ENCODE measurements around the gene LPAR1.
"Not testable (repeated sequence)": the region's sequence is repeated elsewhere in the genome, so short reads cannot be mapped to it uniquely, and the experiment has no call there.

The LPAR1 gene

DNA sequence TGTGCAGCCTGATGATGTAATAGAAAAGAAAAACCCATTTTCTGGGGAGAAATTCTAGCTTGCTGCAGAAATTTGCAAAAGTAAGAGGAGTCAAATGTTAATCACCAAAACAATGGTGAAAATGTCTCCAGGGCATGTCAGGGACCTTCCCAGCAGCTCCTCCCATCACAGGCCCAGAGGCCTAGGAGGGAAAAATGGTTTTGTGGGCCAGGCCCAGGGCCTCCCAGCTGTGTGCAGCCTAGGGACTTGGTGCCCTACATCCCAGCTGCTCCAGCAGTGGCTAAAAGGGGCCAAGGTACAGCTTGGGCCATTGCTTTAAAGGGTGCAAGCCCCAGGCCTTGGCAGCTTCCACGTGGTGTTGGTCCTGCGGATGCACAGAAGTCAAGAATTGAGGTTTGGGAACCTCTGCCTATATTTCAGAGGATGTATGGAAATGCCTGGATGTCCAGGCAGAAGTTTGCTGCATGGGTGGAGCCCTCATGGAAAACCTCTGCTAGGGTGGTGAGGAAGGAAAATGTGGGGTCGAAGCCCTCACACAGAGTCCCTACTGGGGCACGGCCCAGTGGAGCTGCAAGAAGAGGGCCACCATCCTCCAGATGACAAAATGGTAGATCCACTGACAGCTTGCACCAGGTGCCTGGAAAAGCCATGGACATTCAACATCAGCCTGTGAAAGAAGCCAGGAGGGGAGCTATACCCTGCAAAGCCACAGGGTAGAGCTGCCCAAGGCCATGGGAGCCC is 176.7 kb downstream of the LPAR1 start:
- not testable (repeated sequence) for H3K4me3 Mint-ChIP-seq; H3K36me3 Mint-ChIP-seq; DNase-seq (ENCODE audit: low spot score in 2 of 2); H3K27ac Mint-ChIP-seq; H3K27me3 Mint-ChIP-seq; H3K4me1 Mint-ChIP-seq; ATAC-seq (ENCODE audit: low read depth)
- H3K9me3 Mint-ChIP-seq: peaks cover 21% of the 10 kb centered on the region

DNA sequence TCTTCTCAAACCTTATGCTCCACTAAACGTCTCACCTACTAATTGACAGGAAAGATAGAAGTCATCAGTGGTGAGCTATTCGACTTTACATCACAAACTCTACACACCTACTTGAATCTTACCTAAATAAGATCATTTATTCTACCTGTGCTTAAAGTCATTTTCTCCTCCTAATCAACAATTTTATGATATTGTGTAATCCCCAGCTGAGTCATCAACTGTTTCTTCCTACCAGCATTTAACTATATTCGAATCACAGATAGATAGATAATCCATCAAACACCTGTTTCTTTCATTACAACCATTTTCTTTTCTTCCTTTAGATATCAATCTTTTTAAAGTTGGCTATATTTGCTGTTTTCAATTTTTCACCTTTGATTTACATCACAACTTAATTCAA is 181.5 kb downstream of the LPAR1 start:
- Mint-ChIP-seq H3K27me3 (no peaks in the 10 kb centered on the region), H3K36me3 (no peaks in the 10 kb centered on the region), H3K27ac (no peak overlapping the region), H3K4me1 (no peaks in the 10 kb centered on the region), H3K9me3 (peaks cover 17% of the 10 kb centered on the region), H3K4me3 (no peak overlapping the region)
- DNase-seq (ENCODE audit: low spot score in 2 of 2): no peak
- ATAC-seq (ENCODE audit: low read depth): no peak

DNA sequence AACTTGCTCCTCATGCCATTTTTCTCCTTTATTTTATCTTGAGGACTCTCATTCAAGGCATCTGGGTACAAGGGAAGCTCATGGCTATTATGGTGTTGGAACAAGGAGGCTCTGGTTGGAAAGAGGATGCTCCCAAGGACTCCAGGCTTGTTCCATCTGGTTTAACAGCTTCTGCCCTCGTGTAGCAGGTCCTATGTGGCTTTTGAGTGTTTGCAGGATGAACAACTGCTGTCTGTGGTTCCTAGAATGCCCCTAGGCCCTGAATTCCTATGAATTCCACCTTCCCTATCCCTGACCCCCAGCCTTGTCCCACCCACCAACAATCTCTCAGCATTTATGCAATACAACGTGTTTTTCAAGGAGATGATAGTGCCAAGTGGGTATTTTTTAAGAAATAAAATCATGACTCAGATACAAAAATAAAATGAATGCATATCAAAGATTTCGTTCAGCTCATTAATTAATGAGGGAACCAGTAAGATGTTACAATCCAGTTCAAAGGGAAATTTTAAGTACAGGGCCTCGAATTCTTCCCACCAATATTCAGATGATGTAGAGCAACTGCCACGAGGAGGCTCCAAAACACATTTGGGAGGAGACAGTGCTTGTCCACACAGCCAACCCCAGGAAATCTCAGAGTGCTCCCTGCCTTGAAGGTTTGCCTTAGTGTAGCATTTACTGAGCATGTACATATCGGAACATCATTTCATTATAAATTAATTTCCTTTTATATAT is 187.7 kb downstream of the LPAR1 start:
- ATAC-seq (ENCODE audit: low read depth) (no peak), DNase-seq (ENCODE audit: low spot score in 2 of 2) (no peak)
- Mint-ChIP-seq H3K9me3 (peaks cover 4% of the 10 kb centered on the region), H3K27me3 (no peaks in the 10 kb centered on the region), H3K4me3 (no peak overlapping the region), H3K27ac (no peak overlapping the region), H3K36me3 (no peaks in the 10 kb centered on the region), H3K4me1 (no peaks in the 10 kb centered on the region)

DNA sequence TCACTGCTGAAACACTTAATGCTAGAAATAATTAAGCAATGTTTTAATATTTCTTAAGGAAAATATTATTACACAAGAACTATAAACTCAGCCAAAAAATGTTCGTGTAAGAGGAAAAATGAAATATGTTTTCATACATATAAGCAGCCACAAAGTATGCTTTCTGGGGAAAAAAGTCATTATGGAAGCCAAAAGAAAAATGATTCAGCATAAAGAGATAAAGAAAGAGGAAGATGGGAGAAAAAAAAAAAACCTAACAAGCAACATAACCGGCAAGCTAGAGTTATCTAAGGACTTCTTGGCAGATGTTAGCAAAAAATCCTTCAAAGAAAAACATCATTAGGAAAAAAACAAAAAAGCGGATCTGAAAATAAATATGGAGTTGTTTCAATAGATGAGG is 190.6 kb downstream of the LPAR1 start:
- H3K4me1 Mint-ChIP-seq: no peaks in the 10 kb centered on the region
- H3K4me3 Mint-ChIP-seq: no peak overlapping the region
- no peak overlapping the region for H3K27ac Mint-ChIP-seq
- no peaks in the 10 kb centered on the region for H3K36me3 Mint-ChIP-seq
- peaks cover 4% of the 10 kb centered on the region for H3K9me3 Mint-ChIP-seq
- DNase-seq (ENCODE audit: low spot score in 2 of 2) (no peak), ATAC-seq (ENCODE audit: low read depth) (no peak)
- peaks cover 3% of the 10 kb centered on the region for H3K27me3 Mint-ChIP-seq

DNA sequence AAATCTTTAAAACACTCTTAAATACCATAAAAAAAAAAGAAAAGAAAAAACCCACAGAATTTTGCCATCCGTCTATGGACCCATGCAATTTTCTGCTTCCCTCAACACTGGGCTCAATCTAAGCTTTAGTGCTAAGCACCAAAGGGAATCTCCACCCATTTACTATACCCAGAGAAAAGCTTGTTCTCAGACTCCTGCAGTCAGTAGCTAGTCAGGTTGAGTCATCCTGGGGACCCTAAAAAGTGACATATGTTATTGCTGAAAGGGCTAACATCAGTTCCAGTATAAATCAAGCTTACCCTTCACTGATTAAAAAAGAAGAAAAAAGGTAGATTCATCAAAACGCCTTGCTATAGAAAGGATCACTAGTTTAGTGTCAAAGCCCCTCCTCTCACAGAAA is 192.1 kb downstream of the LPAR1 start:
- no peak overlapping the region for H3K27ac Mint-ChIP-seq
- peaks cover 4% of the 10 kb centered on the region for H3K9me3 Mint-ChIP-seq
- ATAC-seq (ENCODE audit: low read depth) (no peak), DNase-seq (ENCODE audit: low spot score in 2 of 2) (no peak)
- no peak overlapping the region for H3K4me3 Mint-ChIP-seq
- H3K27me3 Mint-ChIP-seq: peaks cover 3% of the 10 kb centered on the region
- H3K4me1 Mint-ChIP-seq: no peaks in the 10 kb centered on the region
- no peaks in the 10 kb centered on the region for H3K36me3 Mint-ChIP-seq

DNA sequence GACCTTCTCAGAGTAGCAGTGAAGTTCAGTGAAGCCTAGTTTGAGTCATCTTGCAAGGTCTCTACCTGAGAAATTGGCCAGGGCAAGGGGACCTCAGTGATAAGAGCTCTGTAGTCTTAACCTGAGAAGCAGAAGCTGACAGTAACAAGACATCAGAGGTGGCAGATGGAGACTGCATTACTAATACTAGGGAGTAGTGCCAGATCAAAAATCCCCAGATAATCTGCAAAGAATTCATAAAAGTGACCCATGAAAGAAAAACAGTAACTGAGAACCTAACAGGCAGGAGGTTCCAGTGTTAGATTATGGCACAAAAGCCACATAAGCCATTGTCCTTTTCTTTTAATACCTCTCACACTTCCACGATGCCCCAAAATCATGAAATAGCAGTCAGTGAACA is 194.1 kb downstream of the LPAR1 start:
- no peaks in the 10 kb centered on the region for H3K4me1 Mint-ChIP-seq
- ATAC-seq (ENCODE audit: low read depth): no peak
- H3K27ac Mint-ChIP-seq: no peak overlapping the region

DNA sequence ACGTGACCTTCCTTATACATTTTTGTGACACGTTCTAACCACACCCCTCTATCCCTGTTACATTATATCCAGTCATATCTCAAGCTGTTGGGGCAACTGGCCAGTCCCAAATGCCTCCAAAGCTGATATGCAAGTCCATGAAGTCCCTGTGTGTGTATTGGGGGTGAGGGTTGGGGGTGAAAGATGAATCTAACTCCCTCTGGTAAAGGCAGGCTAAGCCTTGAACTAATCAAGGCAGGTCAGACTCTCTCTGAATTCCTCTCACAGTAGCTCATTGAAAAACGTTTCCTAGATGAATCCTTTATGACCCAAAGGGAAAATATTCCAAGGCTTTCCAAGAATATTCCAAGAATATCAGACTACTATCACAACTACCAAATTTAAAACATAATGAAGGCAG is 195.3 kb downstream of the LPAR1 start:
- peaks cover 7% of the 10 kb centered on the region for H3K9me3 Mint-ChIP-seq
- no peaks in the 10 kb centered on the region for H3K4me1 Mint-ChIP-seq
- no peak for ATAC-seq (ENCODE audit: low read depth)
- no peaks in the 10 kb centered on the region for H3K36me3 Mint-ChIP-seq
- no peak overlapping the region for H3K4me3 Mint-ChIP-seq
- H3K27me3 Mint-ChIP-seq: peaks cover 3% of the 10 kb centered on the region
- no peak overlapping the region for H3K27ac Mint-ChIP-seq
- no peak for DNase-seq (ENCODE audit: low spot score in 2 of 2)

More for the DNA sequence above, 194.1 kb downstream of the LPAR1 start:
- Mint-ChIP-seq H3K36me3 (no peaks in the 10 kb centered on the region), H3K9me3 (peaks cover 7% of the 10 kb centered on the region), H3K27me3 (peaks cover 3% of the 10 kb centered on the region), H3K4me3 (no peak overlapping the region)
- DNase-seq (ENCODE audit: low spot score in 2 of 2): no peak

DNA sequence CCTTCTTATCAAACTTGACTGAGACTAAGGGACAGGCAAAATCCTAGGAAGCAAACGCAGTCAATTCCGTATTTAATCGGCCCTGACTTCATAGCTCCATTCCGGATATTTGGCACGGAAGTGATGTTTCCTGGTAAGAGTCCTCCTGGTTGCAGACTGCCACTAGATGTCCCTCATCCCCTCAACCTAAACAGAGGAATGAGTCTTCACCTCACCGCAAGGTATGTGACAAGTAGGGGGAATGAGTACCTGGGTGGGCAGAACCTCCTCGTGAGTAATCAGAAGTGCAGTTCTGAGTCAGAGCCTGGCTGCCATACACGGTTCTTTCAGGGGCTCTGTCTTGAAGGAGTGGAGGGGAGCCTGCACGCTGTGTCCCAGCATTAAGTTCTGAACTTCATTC is 196.1 kb downstream of the LPAR1 start:
- peaks cover 3% of the 10 kb centered on the region for H3K27me3 Mint-ChIP-seq
- no peak overlapping the region for H3K4me3 Mint-ChIP-seq
- no peaks in the 10 kb centered on the region for H3K36me3 Mint-ChIP-seq
- no peak for ATAC-seq (ENCODE audit: low read depth)
- no peaks in the 10 kb centered on the region for H3K4me1 Mint-ChIP-seq
- H3K9me3 Mint-ChIP-seq: peaks cover 7% of the 10 kb centered on the region
- no peak for DNase-seq (ENCODE audit: low spot score in 2 of 2)
- H3K27ac Mint-ChIP-seq: no peak overlapping the region

DNA sequence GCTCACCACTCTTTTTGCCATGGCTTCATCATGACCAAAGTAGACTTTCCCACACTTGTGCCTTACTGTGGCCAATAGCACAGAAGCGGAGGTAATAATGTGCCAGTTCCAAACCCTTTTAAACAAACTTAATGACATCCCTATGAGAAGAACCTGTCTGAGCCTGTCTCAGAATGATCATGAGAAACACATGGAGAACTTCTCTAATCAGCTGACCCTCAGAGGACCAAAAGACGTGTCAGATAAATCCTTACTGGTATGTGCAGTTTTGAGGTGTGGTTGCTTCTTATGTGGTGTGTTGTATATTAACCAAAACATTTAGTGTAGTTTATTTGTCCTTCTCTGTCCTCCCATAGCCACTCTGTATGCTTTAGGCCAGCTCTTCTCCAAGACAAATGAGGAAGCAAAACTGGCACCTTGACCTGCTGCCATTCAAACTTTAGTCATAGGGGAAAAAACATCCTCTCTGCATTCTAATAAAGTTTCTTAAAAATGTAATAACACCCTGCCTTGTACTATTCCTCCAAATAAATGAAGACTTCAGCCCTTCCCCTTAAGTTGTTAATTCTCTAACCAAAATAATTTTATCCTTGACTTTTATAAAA is 200.8 kb downstream of the LPAR1 start:
- ATAC-seq (ENCODE audit: low read depth) (no peak), DNase-seq (ENCODE audit: low spot score in 2 of 2) (no peak)
- H3K4me1 Mint-ChIP-seq: no peaks in the 10 kb centered on the region
- H3K9me3 Mint-ChIP-seq: peaks cover 4% of the 10 kb centered on the region
- no peak overlapping the region for H3K27ac Mint-ChIP-seq
- H3K36me3 Mint-ChIP-seq: no peaks in the 10 kb centered on the region
- no peaks in the 10 kb centered on the region for H3K27me3 Mint-ChIP-seq
- no peak overlapping the region for H3K4me3 Mint-ChIP-seq

DNA sequence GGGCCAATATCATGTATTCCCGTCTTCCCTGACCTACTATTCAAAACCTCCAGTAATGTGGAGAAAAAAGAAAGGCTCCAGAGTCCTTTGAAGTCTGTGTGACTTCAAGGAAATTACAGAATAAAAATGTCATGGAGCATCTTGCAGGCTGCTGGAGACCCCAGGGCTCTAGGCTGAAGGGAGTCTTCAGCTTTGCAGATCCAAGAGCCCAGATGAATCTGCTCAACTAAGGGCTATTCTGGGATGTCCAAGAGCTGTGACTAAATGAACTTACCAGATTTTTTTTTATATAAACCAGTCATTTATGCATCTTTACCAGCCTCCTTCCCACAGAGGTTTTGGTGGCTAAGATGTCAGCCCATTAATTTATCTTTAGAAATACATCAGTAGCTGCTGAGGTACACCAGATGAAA is 202.4 kb downstream of the LPAR1 start:
- H3K4me3 Mint-ChIP-seq: no peak overlapping the region
- H3K27me3 Mint-ChIP-seq: no peaks in the 10 kb centered on the region
- H3K4me1 Mint-ChIP-seq: no peaks in the 10 kb centered on the region
- peaks cover 4% of the 10 kb centered on the region for H3K9me3 Mint-ChIP-seq
- no peak for ATAC-seq (ENCODE audit: low read depth)
- no peak for DNase-seq (ENCODE audit: low spot score in 2 of 2)
- no peak overlapping the region for H3K27ac Mint-ChIP-seq
- H3K36me3 Mint-ChIP-seq: no peaks in the 10 kb centered on the region

DNA sequence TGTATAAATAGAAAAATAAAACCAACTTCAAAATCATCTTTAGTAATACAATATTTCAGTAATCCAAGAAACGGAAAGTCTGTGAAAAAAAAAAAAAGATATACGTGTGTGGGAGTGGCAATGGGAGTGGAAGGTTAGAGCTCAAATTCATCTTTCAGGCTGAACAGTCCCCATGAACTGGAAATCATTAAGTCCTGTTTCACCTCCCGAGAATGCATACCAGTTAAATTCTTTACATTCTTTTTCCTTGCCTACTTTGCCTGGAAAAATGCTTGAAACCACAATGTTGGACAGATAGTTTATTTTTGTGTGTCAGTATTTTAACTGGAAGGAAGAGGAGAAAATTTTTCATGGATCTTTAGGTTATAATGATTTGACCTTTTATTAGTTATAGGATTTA is 202.9 kb downstream of the LPAR1 start:
- H3K27me3 Mint-ChIP-seq: no peaks in the 10 kb centered on the region
- DNase-seq (ENCODE audit: low spot score in 2 of 2) (no peak), ATAC-seq (ENCODE audit: low read depth) (no peak)
- no peaks in the 10 kb centered on the region for H3K4me1 Mint-ChIP-seq
- peaks cover 1% of the 10 kb centered on the region for H3K9me3 Mint-ChIP-seq
- H3K4me3 Mint-ChIP-seq: no peak overlapping the region
- no peak overlapping the region for H3K27ac Mint-ChIP-seq
- no peaks in the 10 kb centered on the region for H3K36me3 Mint-ChIP-seq

DNA sequence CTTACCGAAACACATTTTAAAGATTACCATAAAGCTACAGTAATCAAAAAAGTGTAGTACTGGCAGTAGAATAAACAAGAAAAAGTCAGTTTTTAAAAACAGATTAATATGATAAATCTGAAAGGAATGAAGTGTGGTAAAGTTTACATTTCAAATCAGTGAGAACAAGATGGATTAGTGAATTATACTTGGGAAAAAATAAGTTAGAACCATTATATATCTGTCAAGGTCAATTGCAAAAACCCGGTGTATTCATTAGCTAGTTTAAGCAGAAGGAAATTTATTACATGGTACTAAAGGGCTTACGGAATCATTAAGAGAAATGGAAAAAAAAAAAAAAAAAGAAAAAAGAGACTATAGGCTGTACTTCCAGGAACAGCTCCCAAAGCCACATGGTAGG is 205.3 kb downstream of the LPAR1 start:
- Mint-ChIP-seq H3K4me1 (no peaks in the 10 kb centered on the region), H3K27ac (no peak overlapping the region), H3K27me3 (no peaks in the 10 kb centered on the region), H3K9me3 (no peaks in the 10 kb centered on the region), H3K36me3 (no peaks in the 10 kb centered on the region), H3K4me3 (no peak overlapping the region)
- no peak for ATAC-seq (ENCODE audit: low read depth)
- DNase-seq (ENCODE audit: low spot score in 2 of 2): no peak

DNA sequence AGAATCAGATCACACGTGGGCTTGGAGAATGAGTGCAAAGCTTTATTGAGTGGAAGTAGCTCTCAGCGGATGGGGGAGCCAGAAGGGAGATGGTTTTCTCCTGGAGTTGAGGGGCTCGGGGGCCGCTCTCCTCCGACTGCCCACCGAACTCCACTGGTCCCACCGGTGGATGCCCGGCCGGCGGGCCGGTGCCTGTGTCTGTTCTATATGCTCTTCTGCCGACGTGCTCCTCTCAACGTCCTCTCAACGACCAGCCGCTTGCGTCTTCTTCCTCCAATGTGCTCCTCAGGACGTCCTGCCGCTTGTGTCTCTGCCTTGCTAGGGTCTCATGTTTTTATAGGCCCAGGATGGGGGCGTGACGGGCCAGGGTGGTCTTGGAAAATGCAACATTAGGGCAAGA is 207.8 kb downstream of the LPAR1 start:
- H3K27ac Mint-ChIP-seq: no peak overlapping the region
- H3K9me3 Mint-ChIP-seq: peaks cover 3% of the 10 kb centered on the region
- no peaks in the 10 kb centered on the region for H3K4me1 Mint-ChIP-seq
- H3K27me3 Mint-ChIP-seq: no peaks in the 10 kb centered on the region
- H3K4me3 Mint-ChIP-seq: no peak overlapping the region
- no peaks in the 10 kb centered on the region for H3K36me3 Mint-ChIP-seq
- DNase-seq (ENCODE audit: low spot score in 2 of 2): no peak
- ATAC-seq (ENCODE audit: low read depth): no peak

DNA sequence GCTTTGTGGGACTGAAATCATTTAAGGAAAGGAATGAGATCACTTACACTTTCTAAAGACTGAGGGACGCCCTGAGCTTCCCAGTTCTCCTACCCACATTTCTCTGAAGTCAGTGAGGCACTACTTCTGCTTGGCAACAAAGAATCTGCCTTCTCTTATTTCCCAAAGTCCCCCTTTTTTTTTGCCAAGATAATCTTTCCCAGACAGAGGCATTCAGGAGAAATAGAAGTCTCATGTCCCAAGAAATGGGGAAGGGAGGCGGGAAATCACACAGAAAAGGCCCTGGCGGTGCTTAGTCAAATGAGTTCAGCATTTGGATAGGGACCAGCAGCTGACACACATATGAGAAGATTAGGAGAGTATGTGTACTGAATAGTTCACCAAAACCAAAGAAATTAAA is 210.0 kb downstream of the LPAR1 start:
- Mint-ChIP-seq H3K27ac (no peak overlapping the region), H3K4me3 (no peak overlapping the region), H3K27me3 (no peaks in the 10 kb centered on the region), H3K9me3 (peaks cover 9% of the 10 kb centered on the region), H3K4me1 (no peaks in the 10 kb centered on the region), H3K36me3 (no peaks in the 10 kb centered on the region)
- DNase-seq (ENCODE audit: low spot score in 2 of 2): no peak
- no peak for ATAC-seq (ENCODE audit: low read depth)
